GM21528 (cell line): ENCODE measurements around the gene CIROP.
"Not testable (repeated sequence)": the region's sequence is repeated elsewhere in the genome, so short reads cannot be mapped to it uniquely, and the experiment has no call there.

Experiments
- ATAC-seq: cut with Tn5 transposase; IDR thresholded peaks from one replicate; pipeline ENCODE4 v1.9.1; 2021; ENCODE audit warnings: mild to moderate bottlenecking, moderate library complexity; ENCODE audit not compliant: unreplicated experiment, low FRiP score

CIROP gene

GRCh38 chr14:23115039-23115731, 10.4 kb upstream of the CIROP start:
- ATAC-seq, result no peak

GRCh38 chr14:23114669-23115038, 9.9 kb upstream of the CIROP start:
- ATAC-seq, result no peak

- no peak for ATAC-seq
These were observed 9.3 kb upstream of the CIROP start for GRCh38 chr14:23114120-23114458.

GRCh38 chr14:23113431-23114119, 8.8 kb upstream of the CIROP start:
- no peak for ATAC-seq

DNA sequence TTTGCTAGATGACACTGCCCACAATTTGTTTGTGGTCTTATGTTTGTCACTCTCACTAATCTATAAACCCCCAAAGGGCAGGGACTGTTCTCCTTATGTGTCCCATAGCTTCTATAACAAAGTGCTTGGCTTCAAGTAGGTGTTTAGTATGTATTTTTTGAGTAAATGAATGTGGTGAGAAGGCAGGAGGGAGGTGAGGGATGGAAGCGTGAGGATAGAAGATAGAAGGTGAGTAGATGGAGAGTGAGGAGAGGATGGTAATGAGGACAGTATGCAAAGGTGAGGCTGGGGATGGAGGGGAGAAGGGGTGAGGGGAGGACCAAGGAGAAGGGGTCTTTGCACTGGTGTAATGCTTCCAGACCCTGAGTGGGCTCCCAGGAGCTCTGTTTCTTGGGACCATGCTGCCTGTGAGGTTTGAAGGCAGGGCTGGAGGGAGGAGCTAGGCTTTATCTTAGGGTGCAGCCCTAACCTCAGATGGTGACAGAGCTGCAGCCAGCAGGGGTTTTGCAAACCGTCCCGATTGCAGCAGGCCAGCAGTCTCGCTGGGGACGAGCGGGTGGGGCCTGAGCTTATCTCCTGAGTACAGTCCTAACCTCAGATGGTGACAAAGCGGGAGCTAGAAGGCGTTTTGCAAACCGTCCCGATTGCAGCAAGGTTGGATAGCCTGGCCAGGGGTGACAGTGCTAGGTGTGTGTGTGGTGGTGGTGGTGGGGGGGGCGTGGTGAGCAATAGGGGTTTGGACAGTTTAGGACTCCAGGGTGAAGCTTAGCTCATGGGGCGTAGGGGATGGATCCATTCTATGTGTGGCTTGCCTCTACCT, 7.8 kb upstream of the CIROP start:
- no peak for ATAC-seq

DNA sequence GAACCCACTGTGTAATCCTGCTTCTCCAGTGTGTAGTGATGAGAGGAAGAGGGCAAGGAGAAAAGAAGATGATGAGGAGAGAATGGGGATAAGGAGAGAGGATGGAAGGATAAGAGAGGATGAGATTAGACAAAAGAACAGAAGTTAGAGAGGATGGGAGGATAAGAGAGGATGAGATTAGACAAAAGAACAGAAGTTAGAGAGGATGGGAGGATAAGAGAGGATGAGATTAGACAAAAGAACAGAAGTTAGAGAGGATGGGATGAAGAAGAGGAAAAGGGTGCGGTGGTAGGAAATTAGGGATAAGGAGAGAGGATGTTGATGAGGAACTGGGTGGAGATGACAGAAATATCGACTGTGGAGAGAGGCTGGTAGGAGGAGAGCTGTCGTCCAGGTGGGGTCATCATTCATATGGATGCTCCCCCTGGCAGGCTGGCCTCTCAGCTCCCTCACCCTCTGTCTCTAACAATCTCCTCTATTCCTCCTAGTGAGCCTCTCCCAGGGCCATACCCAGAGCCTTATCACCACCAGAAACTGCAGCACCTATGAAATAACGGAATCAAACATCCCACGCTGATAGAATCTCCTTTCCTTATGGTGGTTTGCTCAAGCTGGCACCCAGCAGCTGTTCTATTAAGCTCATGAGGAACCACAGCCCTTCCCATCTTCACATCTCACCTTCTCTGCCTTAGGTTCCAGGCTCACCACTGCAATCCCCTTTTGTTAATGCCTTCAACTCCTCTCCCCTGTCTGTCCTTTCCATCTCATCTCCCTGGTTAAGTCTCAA, 6.0 kb upstream of the CIROP start:
- ATAC-seq, result no peak

- ATAC-seq, result no peak
These were observed 5.0 kb upstream of the CIROP start for GRCh38 chr14:23109769-23110168.

GRCh38 chr14:23108169-23108568, 3.4 kb upstream of the CIROP start:
- not testable (repeated sequence) for ATAC-seq

- not testable (repeated sequence) for ATAC-seq
These were observed 2.8 kb upstream of the CIROP start for GRCh38 chr14:23107620-23108019.

DNA sequence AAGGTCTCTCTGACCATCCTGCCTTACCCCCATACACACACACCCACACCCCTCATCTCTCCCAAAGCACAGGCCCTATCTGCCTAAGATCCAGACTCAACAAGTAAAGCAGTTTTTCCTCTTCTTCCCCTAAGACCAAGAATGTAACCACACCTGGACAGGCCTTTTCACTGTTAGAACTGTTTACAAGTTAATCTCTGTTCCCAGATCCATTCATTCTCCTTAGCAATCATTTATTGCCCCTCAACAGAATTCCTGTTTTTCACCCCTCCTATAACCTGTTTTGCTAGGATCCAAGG, 1.9 kb upstream of the CIROP start:
- ATAC-seq, result no peak

GRCh38 chr14:23105348-23105824, 597 bp upstream of the CIROP start:
- ATAC-seq, result no peak

DNA sequence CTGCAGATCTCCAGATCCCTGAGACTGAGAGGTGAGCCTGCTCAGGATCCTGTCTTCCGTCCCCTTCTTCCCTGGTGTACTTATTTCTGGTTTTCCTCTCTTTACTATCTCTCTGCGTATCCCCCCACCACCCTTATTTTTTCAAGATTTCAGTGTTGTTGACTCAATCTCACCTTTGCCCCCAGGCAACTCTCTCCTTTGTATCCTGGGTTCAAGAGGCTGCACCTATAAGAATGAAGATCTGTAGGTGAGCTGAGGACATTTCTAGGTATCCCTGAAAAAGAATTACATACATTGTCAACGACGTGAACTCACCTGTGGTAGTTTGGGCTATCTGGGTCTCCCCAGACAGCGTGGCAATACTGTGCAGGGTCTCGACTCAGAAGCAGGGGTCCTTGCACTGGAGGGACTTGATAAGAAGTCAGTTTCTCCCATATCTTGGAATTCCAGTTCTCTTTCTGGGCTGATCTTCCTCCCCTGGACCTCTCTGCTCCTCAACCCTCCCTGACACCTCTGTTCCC, 659 bp downstream of the CIROP start:
- ATAC-seq, result no peak

- no peak for ATAC-seq
These were observed 1.2 kb downstream of the CIROP start for GRCh38 chr14:23103581-23103980.

GRCh38 chr14:23102801-23103200, 2.0 kb downstream of the CIROP start:
- no peak for ATAC-seq

GRCh38 chr14:23101986-23102625, 2.7 kb downstream of the CIROP start:
- no peak for ATAC-seq

GRCh38 chr14:23101213-23101970, 3.4 kb downstream of the CIROP start:
- no peak for ATAC-seq

GRCh38 chr14:23099212-23099861, 5.5 kb downstream of the CIROP start:
- ATAC-seq, result no peak

DNA sequence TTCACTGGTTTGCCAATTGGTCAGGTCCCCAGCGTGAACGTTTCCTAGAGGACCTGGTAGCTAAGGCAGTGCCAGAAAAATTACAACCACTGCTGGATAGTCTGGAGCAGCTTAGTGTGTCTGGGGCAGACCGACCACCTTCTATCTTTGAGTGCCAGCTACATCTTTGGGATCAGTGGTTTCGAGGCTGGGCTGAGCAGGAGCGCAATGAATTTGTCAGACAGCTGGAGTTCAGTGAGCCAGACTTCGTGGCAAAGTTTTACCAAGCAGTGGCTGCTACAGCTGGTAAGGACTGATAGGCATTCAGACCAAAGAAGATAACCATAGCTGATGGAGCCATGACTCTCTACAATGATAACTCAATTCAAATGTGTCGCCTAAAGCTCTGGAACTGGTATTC, 7.0 kb downstream of the CIROP start:
- ATAC-seq, result no peak
